Left ventricle myocardium inferior (tissue), 1 donor: ENCODE results near the gene C11orf21. TPM values are rescaled to one million over a fixed set of nuclear protein-coding genes. Genes with fewer than 3 reads are reported as not detected.
"Not testable (repeated sequence)": the region's sequence is repeated elsewhere in the genome, so short reads cannot be mapped to it uniquely, and the experiment has no call there.

Source experiments
- DNase-seq: peaks from one replicate; pipeline ENCODE4 v3.0.0-alpha.2; 2020
- H3K27ac ChIP-seq: fragments of 200-600 bp; replicated peaks from 2 replicates; pipeline ENCODE4 v1.8.0; 2021
- H3K27me3 ChIP-seq: fragments of 200-600 bp; 2 replicates; pipeline ENCODE4 v1.8.0; 2021; ENCODE audit warnings: low read depth
- H3K36me3 ChIP-seq: fragments of 200-600 bp; 2 replicates; pipeline ENCODE4 v1.8.0; 2021
- H3K4me1 ChIP-seq: fragments of 200-600 bp; 2 replicates; pipeline ENCODE4 v1.8.0; 2021
- H3K4me3 ChIP-seq: fragments of 200-600 bp; 2 replicates; pipeline ENCODE4 v1.8.0; 2021; ENCODE audit warnings: mild to moderate bottlenecking, moderate library complexity
- H3K9me3 ChIP-seq: fragments of 200-600 bp; replicated peaks from 2 replicates; pipeline ENCODE4 v1.8.0; 2021
- intact Hi-C: fragments of 100-400 bp; cut with micrococcal nuclease; formaldehyde crosslinking; loops from one replicate; pipeline ENCODE4 v1.11.0; 2022
- total RNA-seq: library from RNA; stranded (reverse); fragmentation: NEBNext Ultra II Directional; extraction: Animal tissue kit (Norgen Biotek cat#: 25700); gene quantifications from one replicate; pipeline ENCODE4 v1.2.1, GENCODE V29; 2021
- TF ChIP-seq, protein P1 (sequence below): fragments of 200-600 bp; IDR thresholded peaks from 2 replicates; pipeline ENCODE4 v1.8.0; 2021; ENCODE audit warnings: antibody characterized with exemption, mild to moderate bottlenecking, borderline replicate concordance
- donor health status: DM: no; HTN: yes; CAD: no; lungs with severe emphysema.

Gene C11orf21
- total RNA-seq, 1 donor from 2014 or later: 36.0 TPM

DNA sequence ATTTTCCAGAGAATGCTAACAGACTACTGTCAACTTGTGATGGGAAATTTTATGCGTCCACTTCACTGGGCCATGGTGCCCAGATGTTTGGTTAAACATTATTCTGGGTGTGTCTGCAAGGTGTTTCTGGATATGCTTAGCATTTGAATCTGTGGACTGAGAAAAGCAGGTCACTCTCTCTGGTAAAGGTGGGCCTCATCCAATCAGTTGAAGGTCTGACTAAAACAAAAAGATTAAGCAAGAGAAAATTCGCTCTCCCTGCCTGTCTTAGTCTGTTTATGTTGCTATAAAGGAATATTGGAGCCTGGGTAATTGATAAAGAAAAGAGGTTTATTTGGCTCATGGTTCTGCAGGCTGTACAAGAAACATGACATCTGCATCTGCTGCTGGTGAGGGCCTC lies 43.3 kb upstream of the C11orf21 start:
- DNase-seq: no peak
- H3K27me3 ChIP-seq: no peaks in the 10 kb centered on the region
- H3K4me1 ChIP-seq: no peaks in the 10 kb centered on the region
- no peaks in the 10 kb centered on the region for H3K36me3 ChIP-seq
- no peak overlapping the region for H3K4me3 ChIP-seq
- intact Hi-C loops: no loop called here
- H3K9me3 ChIP-seq: peaks cover 20% of the 10 kb centered on the region
- TF ChIP-seq, protein P1, sequence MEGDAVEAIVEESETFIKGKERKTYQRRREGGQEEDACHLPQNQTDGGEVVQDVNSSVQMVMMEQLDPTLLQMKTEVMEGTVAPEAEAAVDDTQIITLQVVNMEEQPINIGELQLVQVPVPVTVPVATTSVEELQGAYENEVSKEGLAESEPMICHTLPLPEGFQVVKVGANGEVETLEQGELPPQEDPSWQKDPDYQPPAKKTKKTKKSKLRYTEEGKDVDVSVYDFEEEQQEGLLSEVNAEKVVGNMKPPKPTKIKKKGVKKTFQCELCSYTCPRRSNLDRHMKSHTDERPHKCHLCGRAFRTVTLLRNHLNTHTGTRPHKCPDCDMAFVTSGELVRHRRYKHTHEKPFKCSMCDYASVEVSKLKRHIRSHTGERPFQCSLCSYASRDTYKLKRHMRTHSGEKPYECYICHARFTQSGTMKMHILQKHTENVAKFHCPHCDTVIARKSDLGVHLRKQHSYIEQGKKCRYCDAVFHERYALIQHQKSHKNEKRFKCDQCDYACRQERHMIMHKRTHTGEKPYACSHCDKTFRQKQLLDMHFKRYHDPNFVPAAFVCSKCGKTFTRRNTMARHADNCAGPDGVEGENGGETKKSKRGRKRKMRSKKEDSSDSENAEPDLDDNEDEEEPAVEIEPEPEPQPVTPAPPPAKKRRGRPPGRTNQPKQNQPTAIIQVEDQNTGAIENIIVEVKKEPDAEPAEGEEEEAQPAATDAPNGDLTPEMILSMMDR: no peak
- H3K27ac ChIP-seq: no peak overlapping the region

- no peak overlapping the region for H3K27ac ChIP-seq
- H3K27me3 ChIP-seq: no peaks in the 10 kb centered on the region
- DNase-seq: no peak
- intact Hi-C loops: no loop called here
- H3K36me3 ChIP-seq: no peaks in the 10 kb centered on the region
- TF ChIP-seq, protein P1: no peak
- H3K4me1 ChIP-seq: no peaks in the 10 kb centered on the region
- peaks cover 4% of the 10 kb centered on the region for H3K9me3 ChIP-seq
- H3K4me3 ChIP-seq: no peak overlapping the region
These were observed 41.8 kb upstream of the C11orf21 start for GRCh38 chr11:2343502-2343901.

- DNase-seq: no peak
- Histone ChIP-seq H3K27me3 (no peaks in the 10 kb centered on the region), H3K36me3 (no peaks in the 10 kb centered on the region), H3K27ac (no peak overlapping the region), H3K4me3 (no peak overlapping the region), H3K9me3 (peaks cover 4% of the 10 kb centered on the region), H3K4me1 (no peaks in the 10 kb centered on the region)
- TF ChIP-seq, protein P1: no peak
- intact Hi-C loops: no loop called here
These were observed 41.3 kb upstream of the C11orf21 start for GRCh38 chr11:2342981-2343380.

DNA sequence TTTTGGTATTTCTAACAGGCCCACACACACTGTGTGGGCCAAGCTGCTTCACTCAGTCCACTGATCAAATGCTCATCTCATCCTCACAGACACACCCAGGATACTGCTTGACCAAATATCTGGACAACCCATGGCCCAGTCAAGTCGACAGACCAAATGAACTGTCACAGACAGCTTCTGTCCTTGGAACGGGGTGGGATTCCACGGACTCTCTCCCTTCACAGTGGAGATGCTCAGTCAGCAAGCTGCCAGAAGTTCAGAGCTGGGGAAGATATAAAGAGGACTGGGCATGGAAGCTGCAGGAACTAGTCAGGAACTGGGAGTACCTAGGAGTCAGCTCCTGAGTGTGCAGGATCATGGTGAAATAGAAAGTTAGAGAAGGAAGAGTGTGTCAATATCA lies 40.8 kb upstream of the C11orf21 start:
- no peaks in the 10 kb centered on the region for H3K27me3 ChIP-seq
- TF ChIP-seq, protein P1: no peak
- peaks cover 4% of the 10 kb centered on the region for H3K9me3 ChIP-seq
- no peak overlapping the region for H3K27ac ChIP-seq
- H3K36me3 ChIP-seq: no peaks in the 10 kb centered on the region
- intact Hi-C loops: no loop called here
- H3K4me1 ChIP-seq: no peaks in the 10 kb centered on the region
- DNase-seq: no peak
- no peak overlapping the region for H3K4me3 ChIP-seq

- H3K4me3 ChIP-seq, DNase-seq, H3K4me1 ChIP-seq, H3K27ac ChIP-seq, H3K9me3 ChIP-seq, H3K36me3 ChIP-seq, H3K27me3 ChIP-seq, intact Hi-C loops: not testable (repeated sequence)
These were observed 37.0 kb upstream of the C11orf21 start for GRCh38 chr11:2338760-2339159.

DNA sequence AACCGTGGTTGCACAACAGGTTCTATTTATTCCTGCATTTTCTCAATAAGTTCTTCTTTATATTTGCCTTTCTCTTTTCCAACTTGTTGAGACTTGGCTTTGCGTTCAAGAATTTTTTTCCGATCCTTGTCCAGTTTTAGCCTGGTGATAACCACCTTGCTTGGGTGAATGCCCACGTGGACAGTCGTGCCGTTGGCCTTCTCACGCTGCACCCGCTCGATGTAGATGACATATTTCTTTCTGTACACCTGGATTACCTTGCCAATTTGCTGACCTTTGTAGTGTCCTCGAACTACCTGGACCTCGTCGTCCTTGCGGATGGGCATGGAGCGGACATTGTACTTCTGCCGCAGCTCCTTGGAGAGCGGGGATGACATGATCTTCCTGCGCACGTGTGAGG lies 33.6 kb upstream of the C11orf21 start:
- H3K4me3 ChIP-seq, H3K36me3 ChIP-seq, DNase-seq, H3K4me1 ChIP-seq, H3K9me3 ChIP-seq, H3K27ac ChIP-seq, intact Hi-C loops, H3K27me3 ChIP-seq: not testable (repeated sequence)

DNA sequence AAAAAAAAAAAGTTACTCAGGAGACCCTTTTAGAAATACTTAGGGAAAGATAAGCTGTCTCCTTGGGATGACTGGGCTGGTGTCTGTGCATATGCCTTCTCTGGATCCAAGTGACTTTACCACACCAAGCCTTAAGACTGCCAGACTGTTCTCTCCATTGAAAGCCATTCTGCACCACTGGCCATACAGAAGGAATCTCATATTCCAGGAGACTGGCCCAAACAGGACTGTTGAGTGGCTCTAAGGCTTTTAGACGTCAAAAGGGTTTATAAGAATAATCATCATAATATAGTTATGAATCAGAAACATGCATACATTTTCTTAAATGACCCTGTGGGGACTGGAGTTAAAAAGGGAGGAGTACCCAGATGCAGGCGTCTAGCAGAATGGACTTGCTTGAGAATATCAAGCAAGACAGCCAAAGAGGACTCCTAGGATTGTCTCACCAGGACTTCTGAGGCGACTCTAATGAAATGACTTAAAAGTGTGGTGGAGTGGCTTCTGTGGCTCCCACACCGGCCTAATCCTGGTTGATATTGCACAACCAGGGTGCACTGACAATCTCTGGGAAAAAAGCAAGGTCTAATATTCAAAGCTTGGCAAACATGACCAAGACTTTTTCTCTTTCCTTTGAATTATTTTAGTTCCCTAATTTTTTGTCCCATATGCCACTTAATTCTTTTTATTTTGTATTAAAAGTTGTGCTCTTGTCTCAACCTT lies 31.9 kb upstream of the C11orf21 start:
- H3K36me3 ChIP-seq, H3K4me1 ChIP-seq, H3K27ac ChIP-seq, DNase-seq, H3K27me3 ChIP-seq, H3K9me3 ChIP-seq, H3K4me3 ChIP-seq, intact Hi-C loops: not testable (repeated sequence)

- H3K4me3 ChIP-seq, DNase-seq, H3K27me3 ChIP-seq, H3K4me1 ChIP-seq, H3K27ac ChIP-seq, H3K36me3 ChIP-seq, H3K9me3 ChIP-seq, intact Hi-C loops: not testable (repeated sequence)
These were observed 30.9 kb upstream of the C11orf21 start for GRCh38 chr11:2332569-2332968.
